HEK293 (cell line): ENCODE measurements around the gene IL22RA1.

Experiments
- ATF2 ChIP-seq: fragments of 450-650 bp; formaldehyde crosslinking; IDR thresholded peaks from 2 replicates; pipeline ENCODE4 v1.5.1; 2016; ENCODE audit warnings: missing biosample characterization, missing genetic modification characterization, low read depth
- CTCF ChIP-seq: fragments of 450-650 bp; formaldehyde crosslinking; IDR thresholded peaks from 2 replicates; pipeline ENCODE4 v1.5.1; 2016; ENCODE audit warnings: missing biosample characterization, missing genetic modification characterization
- KLF10 ChIP-seq: fragments of 450-650 bp; IDR thresholded peaks from 2 replicates; pipeline ENCODE4 v1.5.1; 2018; ENCODE audit warnings: missing biosample characterization, mild to moderate bottlenecking, missing genetic modification characterization
- SP7 ChIP-seq: fragments of 450-650 bp; formaldehyde crosslinking; IDR thresholded peaks from 2 replicates; pipeline ENCODE4 v1.5.1; 2016; ENCODE audit warnings: missing biosample characterization, missing genetic modification characterization
- ZBTB17 ChIP-seq: fragments of 450-650 bp; formaldehyde crosslinking; IDR thresholded peaks from 2 replicates; pipeline ENCODE4 v1.5.1; 2016; ENCODE audit warnings: missing biosample characterization, missing genetic modification characterization
- ZNF140 ChIP-seq: fragments of 450-650 bp; formaldehyde crosslinking; IDR thresholded peaks from 2 replicates; pipeline ENCODE4 v1.5.1; 2016; ENCODE audit warnings: missing biosample characterization, missing genetic modification characterization
- ZNF274 ChIP-seq, 2 experiments: fragments of 200-500 bp in 1 of 2; fragments of 450-650 bp in 1 of 2; sonication (Bioruptor generic) in 1 of 2; formaldehyde crosslinking in 1 of 2; IDR thresholded peaks; 2 replicates each; pipeline versions ENCODE4 v1.5.1 to v1.6.1; 2014 to 2016; ENCODE audit warnings: borderline replicate concordance in 1 of 2, inconsistent platforms in 1 of 2, low read length in 1 of 2, missing biosample characterization in 1 of 2, missing genetic modification characterization in 1 of 2
- ZNF473 ChIP-seq: fragments of 450-650 bp; formaldehyde crosslinking; IDR thresholded peaks from 2 replicates; pipeline ENCODE4 v1.5.1; 2017; ENCODE audit warnings: missing biosample characterization, missing genetic modification characterization
- ZNF670 ChIP-seq: fragments of 450-650 bp; formaldehyde crosslinking; IDR thresholded peaks from 2 replicates; pipeline ENCODE4 v1.5.1; 2016; ENCODE audit warnings: missing biosample characterization, missing genetic modification characterization, low read depth
- ZNF768 ChIP-seq: fragments of 450-650 bp; formaldehyde crosslinking; IDR thresholded peaks from 2 replicates; pipeline ENCODE4 v1.5.1; 2018; ENCODE audit warnings: missing biosample characterization, mild to moderate bottlenecking, missing genetic modification characterization
- ZNF785 ChIP-seq: fragments of 450-650 bp; formaldehyde crosslinking; IDR thresholded peaks from 2 replicates; pipeline ENCODE4 v1.5.1; 2016; ENCODE audit warnings: missing biosample characterization, missing genetic modification characterization

- TF ChIP-seq CTCF (no peak), ZNF274 (IDR thresholded peaks at IDR 0.05; ENCODE audit: low read length) (no peak), ZNF274 (tag by site-specific recombination; IDR thresholded peaks at IDR 0.05; ENCODE audit: borderline replicate concordance) (no peak), ZNF768 (tag by site-specific recombination) (no peak), ZNF473 (tag by site-specific recombination) (no peak), ZNF140 (tag by site-specific recombination) (no peak), ZNF670 (tag by site-specific recombination) (no peak), ATF2 (no peak), KLF10 (tag by site-specific recombination) (no peak), ZBTB17 (tag by site-specific recombination) (no peak), SP7 (tag by site-specific recombination) (no peak), ZNF785 (tag by site-specific recombination) (no peak)
Measured at GRCh38 chr1:24105368-24106160, 37.4 kb downstream of the IL22RA1 start.
